HG03139 (cell line): ENCODE measurements around the gene SEMA3B.
"Not testable (repeated sequence)": the region's sequence is repeated elsewhere in the genome, so short reads cannot be mapped to it uniquely, and the experiment has no call there.

Source experiments
- ATAC-seq: cut with Tn5 transposase; IDR thresholded peaks from one replicate; pipeline ENCODE4 v1.9.1; 2021; ENCODE audit not compliant: unreplicated experiment

Gene SEMA3B

DNA sequence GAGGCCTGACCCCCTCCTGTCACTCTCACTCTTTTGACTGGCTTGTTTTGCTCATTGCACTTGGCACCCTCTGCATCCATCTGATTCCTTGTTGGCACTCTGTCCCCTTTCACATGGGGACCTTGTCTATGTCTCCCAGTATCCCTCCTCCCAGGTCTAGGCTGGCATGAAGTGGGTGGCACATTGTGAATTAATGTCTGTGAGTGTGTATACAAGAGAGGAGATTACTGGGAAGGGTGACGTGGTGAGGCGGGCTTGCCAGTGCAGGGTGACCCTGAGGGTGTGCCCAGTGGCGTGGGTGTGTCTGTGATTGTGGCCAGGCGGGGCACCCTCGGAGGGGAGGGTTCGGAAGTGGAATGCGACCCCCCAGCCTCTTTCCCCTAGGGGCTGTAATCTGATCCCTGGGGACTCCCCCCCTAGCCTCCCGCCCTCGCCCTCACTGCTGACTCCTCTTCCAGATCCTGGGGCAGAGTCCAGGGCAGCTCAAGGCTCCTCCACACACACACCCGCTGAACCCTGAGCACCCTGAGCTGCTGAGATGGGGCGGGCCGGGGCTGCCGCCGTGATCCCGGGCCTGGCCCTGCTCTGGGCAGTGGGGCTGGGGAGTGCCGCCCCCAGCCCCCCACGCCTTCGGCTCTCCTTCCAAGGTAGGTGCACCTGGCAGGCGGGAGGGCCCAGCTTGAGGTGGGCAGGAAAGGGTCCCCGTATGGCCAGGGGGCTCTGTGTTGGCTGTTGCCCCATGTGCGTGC, at the start of gene SEMA3B:
TSS of gene SEMA3B (plus strand) at position 445 of the 749 bp plus-strand sequence. CDS start at position 539, 94 bp downstream.
- ATAC-seq = no peak

DNA sequence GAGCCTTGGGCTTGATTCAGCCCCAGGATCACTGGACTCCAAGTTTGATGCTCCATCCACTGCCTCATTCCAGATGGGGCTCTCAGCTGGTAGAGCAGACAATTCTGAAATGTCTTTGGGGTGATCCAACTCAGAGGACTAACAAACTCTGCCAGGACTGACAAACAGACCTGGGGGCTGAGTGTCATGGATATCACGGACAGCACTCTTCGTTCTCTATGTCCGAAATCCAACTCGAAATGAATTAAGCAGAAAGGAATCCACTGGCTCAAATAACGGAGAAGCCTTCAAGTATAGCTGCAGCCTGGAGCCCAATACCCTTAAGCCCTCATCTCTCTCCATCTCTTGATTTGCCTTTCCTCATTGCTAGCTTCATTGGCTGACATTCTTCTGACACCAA, 49.7 kb upstream of the SEMA3B start:
- no peak for ATAC-seq

DNA sequence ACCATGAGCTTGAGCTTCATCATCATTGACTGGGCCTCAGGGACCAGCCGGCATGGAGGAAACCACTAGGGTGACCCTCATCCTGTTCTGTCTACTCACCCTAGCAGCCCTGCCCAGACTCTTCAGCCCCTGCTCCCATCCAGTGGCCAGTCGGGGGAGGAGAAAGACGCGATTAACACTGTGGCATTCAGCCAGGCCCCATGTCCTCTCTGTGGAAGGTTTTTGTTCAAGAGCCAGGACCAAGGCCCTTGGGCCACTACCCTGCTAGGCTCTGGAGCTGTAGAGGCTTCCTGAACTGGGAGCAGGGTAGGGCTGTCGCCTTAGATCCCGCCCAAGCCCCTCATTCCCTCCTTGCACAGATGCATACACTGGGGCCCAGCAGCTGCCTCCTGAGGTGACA, 48.8 kb upstream of the SEMA3B start:
- no peak for ATAC-seq

DNA sequence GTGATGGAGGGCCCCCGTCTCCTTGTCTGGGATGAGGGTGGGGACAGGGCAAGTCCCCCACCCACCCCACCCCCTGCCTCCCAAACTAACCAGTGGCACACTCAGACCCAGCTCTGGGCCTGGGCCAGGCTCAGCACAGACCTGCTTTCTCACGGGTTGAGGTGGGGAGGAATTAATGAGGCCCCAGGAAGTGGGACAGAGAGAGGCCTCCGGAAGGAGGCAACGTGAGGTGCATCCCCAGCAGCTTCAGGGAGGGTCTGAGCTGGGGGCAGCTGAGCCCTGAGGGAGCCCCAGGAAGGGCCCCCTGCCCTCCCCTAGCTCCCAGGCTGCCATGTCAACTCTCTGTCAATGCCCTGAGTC, 47.9 kb upstream of the SEMA3B start:
- ATAC-seq = no peak

DNA sequence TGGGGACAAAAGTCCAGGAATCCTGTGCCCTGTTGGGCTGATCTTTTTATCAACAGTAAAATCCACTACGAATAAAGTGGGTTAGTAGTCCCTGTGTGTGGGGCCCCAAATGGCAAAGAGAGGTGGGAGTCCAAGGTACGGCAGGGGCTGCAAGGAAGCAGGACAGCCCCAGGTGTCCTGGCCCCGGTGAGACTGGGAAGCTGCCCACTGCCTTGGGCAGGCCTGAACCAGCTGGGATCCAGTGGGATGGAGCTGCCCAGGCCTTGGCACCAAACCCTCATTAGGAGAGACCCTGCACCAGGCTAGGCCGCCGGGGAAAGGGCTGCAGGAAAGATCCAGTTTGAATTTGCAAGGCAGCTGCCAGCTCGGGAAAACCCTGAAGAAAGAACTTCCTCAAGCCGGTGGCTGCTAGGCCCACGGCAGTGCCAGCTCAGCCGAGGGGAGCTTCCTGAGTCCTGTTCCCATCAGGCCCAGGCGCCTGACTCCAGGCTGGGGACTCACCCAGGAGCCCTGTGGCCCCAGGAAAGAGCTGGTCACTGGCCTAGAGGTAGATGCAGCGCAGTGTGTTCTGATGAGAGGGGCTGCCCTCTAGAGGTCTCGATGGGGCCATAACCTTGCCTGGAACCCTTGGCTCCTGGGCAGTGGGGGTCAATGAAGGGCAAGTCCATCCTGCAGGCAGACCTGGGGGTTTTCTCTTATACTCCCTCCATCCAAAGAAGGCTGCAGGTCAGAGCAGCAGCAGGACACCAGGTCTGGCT, 47.4 kb upstream of the SEMA3B start:
- no peak for ATAC-seq

DNA sequence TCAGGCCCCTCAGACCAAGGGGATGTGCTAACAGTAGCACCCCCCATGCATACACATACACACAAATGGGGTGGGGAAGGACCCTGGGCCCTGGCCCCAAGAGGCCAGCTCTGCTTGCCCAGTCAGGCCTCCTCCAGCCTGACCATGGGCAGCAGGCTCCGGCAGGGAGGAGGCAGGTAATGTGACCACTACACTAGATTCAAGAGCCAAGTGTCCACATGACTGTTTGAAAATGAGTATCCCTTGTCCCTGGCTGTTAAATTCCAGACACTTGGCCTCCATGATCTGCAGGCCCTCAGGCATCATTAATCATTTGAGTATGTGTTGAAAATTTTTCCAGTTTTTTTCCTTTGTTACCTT, 46.8 kb upstream of the SEMA3B start:
- no peak for ATAC-seq

DNA sequence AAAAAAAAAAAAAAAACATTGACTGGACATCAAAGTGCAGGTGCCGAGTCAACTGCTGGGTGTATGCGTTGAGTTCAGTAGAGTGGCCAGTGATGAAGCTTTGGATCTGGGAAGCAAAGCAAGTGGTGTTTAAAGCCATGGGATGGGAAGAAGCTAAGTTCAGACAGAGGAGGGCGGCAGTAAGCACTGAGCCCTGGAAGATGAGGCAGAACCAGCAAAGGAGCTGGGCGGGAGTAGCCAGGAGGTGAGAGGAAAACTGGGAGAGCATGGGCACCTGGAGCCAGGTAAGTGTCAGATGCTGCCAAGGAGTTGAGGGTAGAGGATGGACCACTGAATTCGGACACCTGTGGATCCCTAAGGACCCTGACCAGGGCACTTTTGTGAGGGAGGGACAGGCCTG, 44.3 kb upstream of the SEMA3B start:
- no peak for ATAC-seq

DNA sequence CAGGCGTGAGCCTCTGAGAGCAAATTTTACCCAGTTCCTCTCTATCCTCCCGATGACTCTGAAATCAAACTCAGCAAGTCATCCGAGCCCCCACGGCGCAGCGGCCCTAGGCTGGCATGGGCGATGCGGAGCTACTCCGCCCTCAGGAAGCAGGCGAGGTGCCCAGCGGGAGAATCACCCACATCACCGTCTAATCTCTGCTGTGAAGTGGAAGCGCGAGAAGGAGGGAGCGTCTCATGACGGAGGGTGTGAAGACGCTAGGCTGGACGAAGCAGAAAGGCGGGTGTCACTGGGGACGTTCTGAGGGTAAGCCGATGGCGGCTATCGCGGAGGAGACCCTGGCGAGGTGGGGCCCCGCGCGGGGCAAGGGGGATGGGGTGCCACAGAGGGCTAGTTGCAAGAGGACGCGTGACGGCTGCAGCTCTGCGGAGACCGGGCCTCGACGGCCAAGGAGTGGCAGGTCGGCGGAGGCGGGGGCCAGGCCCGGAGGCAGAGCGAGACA, 42.0 kb upstream of the SEMA3B start:
- ATAC-seq = no peak

DNA sequence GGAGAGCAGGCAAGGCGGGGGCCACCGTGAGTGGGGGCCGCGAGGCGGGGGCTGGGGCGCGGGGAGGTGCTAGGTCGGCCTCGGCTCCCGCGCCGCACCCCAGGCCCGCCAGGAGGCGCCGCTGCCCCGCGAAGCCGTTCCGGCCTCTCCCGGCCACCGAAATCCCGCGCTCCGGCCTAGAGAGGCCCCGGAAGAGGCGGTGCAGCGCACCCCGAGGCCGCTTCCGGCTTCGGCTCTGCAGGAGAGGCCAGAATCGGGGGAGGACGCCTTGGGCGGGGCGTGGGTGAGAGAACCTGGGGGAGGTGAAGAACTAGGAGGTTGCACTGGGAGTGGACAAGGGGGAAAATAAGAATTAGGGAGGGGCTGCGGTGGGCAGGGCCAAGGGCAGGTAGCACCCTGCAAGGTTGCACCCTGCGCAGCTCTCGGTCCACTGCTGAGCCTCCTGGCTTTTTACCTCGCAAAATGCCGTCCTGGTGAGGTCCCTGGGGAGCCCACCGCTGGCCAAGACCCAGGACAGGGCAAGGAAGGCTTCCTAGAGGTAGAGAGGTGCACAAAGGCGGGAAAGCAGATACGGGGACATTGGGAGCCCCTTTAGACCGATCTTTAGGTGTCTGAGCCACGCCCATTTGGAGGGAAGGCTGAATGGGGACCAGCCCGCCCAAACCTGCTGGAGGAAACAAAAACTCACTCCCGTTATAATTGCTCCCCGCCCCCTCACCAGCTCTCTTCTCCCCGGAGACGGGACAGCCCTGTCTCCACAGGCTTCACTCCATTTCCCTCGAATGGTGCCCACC, 41.4 kb upstream of the SEMA3B start:
- ATAC-seq = peak; percentile 78

DNA sequence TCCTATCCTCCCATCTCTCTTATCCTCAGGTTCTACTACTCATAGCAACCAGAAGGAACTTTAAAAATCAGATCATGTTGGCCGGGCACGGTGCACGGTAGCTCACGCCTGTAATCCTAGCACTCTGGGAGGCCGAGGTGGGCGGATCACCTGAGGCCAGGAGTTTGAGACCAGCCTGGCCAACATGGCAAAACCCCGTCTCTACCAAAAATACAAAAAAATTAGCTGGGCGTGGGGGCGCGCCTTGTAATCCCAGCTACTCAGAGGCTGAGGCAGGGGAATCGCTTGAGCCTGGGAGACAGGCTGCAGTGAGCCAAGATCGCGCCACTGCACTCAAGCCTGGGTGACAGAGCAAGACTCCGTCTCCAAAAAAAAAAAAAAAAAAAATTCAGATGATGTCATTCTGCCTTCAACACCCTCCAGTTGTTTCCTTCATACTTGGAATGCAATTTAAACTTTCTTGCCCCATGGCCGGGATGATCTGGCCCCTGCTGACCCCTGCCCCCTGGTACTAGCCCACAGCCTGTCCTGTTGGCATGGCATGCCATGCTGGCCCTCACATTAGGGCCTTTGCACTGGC, 40.7 kb upstream of the SEMA3B start:
- ATAC-seq = not testable (repeated sequence)

DNA sequence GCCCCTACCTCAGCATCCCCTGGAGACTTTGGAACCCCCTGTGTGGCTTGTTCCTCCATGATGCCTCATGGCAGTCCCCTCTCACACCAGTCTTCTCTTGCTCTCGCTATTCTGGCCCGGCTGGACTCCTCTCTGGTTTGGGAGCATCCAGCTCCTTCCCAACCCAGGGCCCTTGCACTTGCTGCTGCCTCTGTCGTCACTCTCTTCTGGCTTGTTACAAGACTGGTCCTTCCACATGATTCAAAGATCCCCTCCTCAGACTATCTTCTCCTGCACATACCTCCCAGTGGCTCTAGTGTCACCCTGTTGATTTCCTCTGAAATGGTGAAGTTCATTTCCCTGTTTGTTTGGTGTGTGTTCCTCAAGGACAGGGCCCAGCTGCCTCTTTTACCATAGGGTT, 39.5 kb upstream of the SEMA3B start:
- no peak for ATAC-seq

DNA sequence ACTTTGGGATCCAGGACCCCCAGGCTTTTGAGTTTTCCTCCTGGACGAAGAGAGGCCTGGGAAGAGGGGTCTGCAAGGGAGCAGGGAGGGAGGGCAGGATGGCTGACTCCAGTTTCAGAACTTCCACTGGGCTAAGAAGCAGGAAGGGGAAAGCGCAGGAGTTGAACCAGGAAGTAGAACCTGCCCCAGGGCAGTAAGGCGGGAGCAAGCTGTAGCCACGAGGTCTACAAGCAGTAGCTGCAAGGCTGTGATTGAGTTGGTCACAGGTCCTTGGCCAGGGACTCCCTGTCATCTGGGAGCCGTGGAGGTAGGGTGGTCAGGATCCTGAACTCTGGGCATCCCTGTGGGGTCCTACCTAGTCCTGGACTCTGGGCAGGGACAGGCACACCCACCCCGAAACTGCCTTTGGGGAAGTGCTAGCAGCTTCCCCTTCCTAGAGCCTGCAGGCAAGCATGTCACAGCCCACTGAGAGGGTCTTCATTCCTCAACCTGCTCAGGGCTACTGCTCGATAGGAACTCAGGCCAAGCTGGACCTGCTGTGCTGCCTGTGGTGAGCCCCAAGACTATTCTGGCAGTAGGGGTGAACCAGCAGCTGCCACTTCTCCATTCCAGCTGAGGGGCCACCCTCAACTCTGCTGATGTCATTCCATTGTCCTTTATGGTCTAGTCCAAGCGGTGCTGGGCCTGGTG, 38.7 kb upstream of the SEMA3B start:
- no peak for ATAC-seq

DNA sequence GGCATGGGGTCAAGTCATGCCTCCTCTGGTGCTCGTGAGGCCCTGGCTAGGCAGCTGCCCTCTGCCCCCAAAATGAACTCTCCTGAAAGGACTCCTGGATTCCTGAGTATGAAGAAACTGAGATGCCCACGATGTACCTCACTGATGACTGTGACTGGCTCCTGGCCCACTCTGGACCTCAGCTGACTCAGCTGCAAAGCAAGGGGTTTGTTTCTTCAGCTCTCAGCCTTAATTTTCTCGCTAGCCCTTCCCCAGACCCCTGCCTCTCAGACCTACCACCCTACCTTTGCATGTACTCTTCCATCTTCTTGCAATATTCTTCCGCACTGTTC, 38.2 kb upstream of the SEMA3B start:
- ATAC-seq = no peak

DNA sequence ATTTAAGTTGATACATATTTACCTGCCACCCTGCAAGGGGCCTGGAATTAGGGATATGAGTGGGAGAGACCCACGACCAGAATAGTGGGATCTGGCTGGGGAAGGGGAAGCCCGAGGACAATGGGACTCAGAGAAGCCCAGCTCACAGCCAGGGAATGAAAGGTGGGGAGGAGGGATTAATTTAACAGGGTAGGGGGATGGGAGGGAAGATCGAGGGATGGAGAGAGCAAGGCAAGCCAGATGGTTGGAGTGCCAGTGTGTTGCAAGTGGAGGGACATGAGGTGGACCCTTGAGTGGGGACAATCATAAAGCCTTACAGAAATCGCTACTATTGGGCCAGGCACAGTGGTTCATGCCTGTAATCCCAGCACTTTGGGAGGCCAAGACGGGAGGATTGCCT, 37.4 kb upstream of the SEMA3B start:
- ATAC-seq = no peak

DNA sequence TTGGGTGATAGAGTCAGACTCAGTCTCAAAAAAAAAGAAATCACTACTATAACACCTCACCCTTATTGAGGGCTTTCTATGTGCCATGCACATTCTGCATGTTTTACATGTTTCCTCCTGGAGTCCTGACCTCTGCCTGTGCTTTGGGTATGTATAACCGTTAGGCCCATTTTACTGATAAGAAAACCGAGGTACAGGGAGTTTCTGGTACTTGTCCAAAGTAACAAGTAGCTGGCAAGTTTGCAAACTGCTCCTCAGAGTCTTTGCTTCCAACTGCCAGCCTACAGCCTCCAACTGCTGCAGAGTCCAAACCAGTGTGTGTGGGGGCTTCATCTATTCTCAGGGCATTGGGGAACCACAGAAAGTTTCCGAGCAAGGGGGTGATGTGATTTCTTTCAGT, 36.6 kb upstream of the SEMA3B start:
- no peak for ATAC-seq

DNA sequence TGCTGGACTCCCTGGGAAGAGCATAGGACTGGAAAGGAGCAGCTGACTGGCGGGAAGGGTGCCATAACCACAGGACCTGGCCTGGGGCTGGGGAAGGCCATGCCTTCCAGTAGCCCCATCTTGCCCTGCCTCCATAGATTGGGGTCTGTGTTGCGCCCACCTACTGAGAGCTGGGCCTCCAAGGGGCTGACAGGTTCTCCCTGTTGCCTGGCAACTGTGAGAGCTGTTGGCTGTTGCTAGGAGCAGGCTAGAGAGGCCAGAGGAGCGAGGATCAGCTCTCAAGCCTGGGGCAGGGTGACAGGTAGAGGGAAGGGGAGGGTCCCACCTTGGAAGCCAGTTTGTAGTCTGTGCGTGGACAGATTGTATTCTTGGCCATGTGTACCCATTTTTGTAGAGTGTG, 35.8 kb upstream of the SEMA3B start:
- no peak for ATAC-seq

DNA sequence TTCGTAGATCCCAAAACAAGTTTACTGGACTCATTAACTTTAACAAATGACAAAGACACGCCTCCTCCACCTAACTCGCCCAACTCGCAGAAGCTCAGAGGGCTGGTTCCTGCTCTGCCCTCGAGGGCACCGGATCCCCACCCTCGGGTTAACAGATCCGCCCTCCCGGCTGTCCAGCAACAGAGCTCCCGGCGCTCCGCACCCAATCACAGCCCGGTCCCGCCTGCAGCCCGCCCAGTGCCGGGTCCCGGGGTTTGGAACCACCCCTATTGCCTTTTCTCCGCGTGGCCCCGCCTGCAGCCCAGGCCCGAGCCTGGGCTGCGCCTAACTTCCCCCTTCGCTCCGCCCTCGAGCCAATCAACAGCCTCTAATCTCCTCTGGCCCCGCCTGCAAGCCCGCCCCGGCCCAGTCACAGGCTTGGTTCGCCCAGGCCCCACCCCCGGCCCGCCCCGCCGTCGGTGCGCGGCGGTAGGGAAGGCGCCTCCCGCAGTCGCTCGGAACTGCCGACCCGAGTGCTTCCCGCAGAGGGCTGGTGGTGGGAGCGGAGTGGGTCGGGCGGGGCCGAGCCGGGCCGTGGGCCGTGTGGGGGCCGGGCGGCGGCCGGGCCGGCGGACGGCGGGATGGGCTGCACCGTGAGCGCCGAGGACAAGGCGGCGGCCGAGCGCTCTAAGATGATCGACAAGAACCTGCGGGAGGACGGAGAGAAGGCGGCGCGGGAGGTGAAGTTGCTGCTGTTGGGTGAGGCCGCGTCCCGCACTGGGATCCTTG, 33.0 kb upstream of the SEMA3B start, which contains the start of gene GNAI2:
TSS of gene GNAI2 (plus strand) at position 489 of the 768 bp plus-strand sequence. CDS start at position 621, 132 bp downstream.
- ATAC-seq = peak; percentile 85

DNA sequence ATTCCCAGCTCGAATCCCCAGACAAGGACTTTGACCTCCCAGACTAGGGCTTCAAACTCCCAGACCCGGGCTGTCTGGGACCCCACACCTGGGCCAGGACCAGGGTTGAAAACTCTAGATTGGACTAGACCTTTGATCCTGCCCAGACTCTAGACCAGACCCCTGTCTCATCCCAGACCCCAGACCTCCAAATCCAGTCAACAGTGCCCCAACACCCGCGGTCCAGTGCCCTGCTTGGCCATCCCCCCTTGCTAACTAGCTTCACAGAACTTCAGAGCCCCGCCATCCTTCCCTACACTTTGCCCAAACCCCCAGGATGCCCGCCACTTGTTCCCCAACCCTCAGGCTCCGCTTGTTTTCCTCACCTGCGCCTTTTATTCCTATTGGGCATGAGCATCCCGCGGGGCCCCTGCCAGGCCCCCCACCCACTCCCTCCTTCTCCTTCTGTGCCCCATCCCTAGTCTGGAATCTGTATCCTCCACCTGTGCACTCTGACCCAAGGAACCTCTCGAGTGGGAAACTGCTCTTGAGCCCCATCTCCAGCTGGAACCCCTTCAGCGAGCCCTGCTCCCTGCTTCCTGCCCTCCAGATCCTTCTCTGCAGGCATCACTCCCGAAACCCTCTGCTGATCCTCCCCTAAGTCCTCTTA, 32.3 kb upstream of the SEMA3B start:
- ATAC-seq = no peak

DNA sequence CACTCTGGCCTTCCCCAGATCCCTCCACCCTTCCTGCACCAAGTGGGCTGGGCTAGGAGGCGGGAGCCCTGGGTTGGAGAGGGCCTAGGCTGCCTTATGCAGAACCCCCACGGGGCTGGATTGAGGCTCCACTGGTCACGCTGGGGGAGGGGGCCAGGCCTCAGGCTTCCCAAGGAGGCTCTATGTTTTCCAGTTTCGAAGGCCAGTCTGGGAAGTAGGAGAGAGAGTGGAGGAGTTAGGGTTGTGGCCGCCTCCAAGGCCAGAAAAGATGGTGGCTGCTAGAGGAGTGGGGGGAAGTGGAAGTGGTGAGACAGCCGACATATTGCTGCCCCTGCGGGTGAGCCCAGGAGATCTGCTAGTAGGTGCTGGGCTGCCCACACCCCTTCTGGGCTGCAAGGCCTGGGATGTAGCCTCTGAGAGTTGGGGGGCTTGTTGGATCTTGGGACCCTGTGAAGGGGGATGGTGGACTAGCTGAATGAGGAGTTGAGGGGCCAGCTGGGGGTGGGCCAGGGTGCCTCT, 31.8 kb upstream of the SEMA3B start:
- no peak for ATAC-seq
